ENCODE measurements around the gene GPR15. TPM values are rescaled to one million over a fixed set of nuclear protein-coding genes. Genes with fewer than 3 reads are reported as not detected.
"Not testable (repeated sequence)": the region's sequence is repeated elsewhere in the genome, so short reads cannot be mapped to it uniquely, and the experiment has no call there.

GPR15 gene
- total RNA-seq, 1 donor from 2014 or later = not detected

GRCh38 chr3:98557324-98558010, 25.7 kb downstream of the GPR15 start:
- no peaks in the 10 kb centered on the region for H3K36me3 Mint-ChIP-seq
- no peak overlapping the region for H3K4me3 Mint-ChIP-seq
- no peaks in the 10 kb centered on the region for H3K9me3 Mint-ChIP-seq
- no peak overlapping the region for H3K27ac Mint-ChIP-seq
- no peak for TF ChIP-seq CTCF (IDR thresholded peaks at IDR 0.05; ENCODE audit: unreplicated experiment)
- no peak for DNase-seq (ENCODE audit: low spot score in 2 of 2, unreplicated experiment in 2 of 2)
- peaks cover 27% of the 10 kb centered on the region for H3K27me3 Mint-ChIP-seq (ENCODE audit: low read depth)
- H3K4me1 Mint-ChIP-seq = no peaks in the 10 kb centered on the region

GRCh38 chr3:98558100-98558827, 26.5 kb downstream of the GPR15 start:
- Mint-ChIP-seq H3K27ac (no peak overlapping the region), H3K4me1 (no peaks in the 10 kb centered on the region), H3K9me3 (no peaks in the 10 kb centered on the region), H3K27me3 (ENCODE audit: low read depth) (peaks cover 29% of the 10 kb centered on the region), H3K36me3 (no peaks in the 10 kb centered on the region), H3K4me3 (no peak overlapping the region)
- no peak for DNase-seq (ENCODE audit: low spot score in 2 of 2, unreplicated experiment in 2 of 2)
- TF ChIP-seq CTCF (IDR thresholded peaks at IDR 0.05; ENCODE audit: unreplicated experiment) = no peak

- H3K36me3 Mint-ChIP-seq; H3K4me3 Mint-ChIP-seq; H3K9me3 Mint-ChIP-seq; H3K4me1 Mint-ChIP-seq; H3K27ac Mint-ChIP-seq; DNase-seq (ENCODE audit: low spot score in 2 of 2, unreplicated experiment in 2 of 2): not testable (repeated sequence)
- peaks cover 29% of the 10 kb centered on the region for H3K27me3 Mint-ChIP-seq (ENCODE audit: low read depth)
Measured at GRCh38 chr3:98559769-98560168, 28.0 kb downstream of the GPR15 start.

GRCh38 chr3:98560911-98561310, 29.1 kb downstream of the GPR15 start:
- Mint-ChIP-seq H3K4me1 (no peaks in the 10 kb centered on the region), H3K9me3 (no peaks in the 10 kb centered on the region), H3K27me3 (ENCODE audit: low read depth) (peaks cover 27% of the 10 kb centered on the region), H3K27ac (no peak overlapping the region), H3K4me3 (no peak overlapping the region), H3K36me3 (no peaks in the 10 kb centered on the region)
- TF ChIP-seq CTCF (IDR thresholded peaks at IDR 0.05; ENCODE audit: unreplicated experiment) = no peak
- no peak for DNase-seq (ENCODE audit: low spot score in 2 of 2, unreplicated experiment in 2 of 2)

GRCh38 chr3:98561727-98562521, 30.1 kb downstream of the GPR15 start:
- DNase-seq (ENCODE audit: low spot score in 2 of 2, unreplicated experiment in 2 of 2) = no peak

More at GRCh38 chr3:98561727-98562521, 30.1 kb downstream of the GPR15 start:
- H3K27me3 Mint-ChIP-seq (ENCODE audit: low read depth) = peaks cover 17% of the 10 kb centered on the region
- H3K4me3 Mint-ChIP-seq = no peak overlapping the region
- no peaks in the 10 kb centered on the region for H3K9me3 Mint-ChIP-seq
- no peaks in the 10 kb centered on the region for H3K4me1 Mint-ChIP-seq
- no peak overlapping the region for H3K27ac Mint-ChIP-seq
- no peak for TF ChIP-seq CTCF (IDR thresholded peaks at IDR 0.05; ENCODE audit: unreplicated experiment)
- H3K36me3 Mint-ChIP-seq = no peaks in the 10 kb centered on the region

Data from mesothelial cell of epicardium (in vitro differentiated cells).